Measurements from ENCODE around the gene CRYBB3.

CRYBB3 gene

DNA sequence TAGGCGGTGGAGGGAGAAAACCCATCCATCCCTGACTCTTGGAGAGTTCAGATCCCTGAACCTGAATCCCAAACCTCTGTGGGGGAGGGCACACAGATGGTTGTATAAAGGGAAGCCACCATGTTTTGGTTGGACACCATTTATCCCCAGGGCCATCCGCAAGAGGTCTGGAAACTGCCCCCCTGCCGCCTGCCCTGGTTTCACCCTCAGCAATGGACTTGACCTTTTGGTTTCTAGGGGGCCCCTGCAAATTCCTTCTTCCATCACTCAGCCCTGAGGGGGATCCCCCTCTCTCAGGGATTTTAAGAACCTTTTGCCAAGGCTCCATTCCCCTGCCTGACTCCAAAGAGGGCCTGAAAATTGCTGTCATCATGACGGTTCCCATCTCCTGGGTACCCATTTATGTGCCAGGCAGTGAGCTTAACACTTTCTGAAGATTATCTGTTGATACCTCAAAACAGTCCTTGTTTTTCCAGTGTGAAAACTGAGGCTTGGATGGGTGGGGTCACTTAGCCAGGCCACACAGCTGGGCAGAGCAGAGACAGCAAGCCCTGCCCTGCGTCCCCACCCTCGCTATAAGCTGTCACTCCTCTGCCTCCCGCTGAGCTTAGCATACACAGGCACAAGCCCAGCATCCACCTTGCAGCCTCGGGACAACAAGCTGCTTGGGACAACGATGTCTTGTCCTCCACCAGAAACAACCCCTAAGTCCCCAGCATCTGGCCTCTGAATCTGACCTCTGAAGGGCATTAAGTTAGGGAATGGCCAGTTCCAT, 33.2 kb upstream of the CRYBB3 start:
- Histone ChIP-seq H3K36me3 (ENCODE audit: control insufficient read depth, insufficient read depth, low read length) (no peaks in the 10 kb centered on the region), H3K4me3 (ENCODE audit: low read depth, low read length) (no peak overlapping the region), H3K27ac (ENCODE audit: low read depth, low read length) (no peak overlapping the region), H3K27me3 (ENCODE audit: control insufficient read depth, insufficient read depth, low read length) (no peaks in the 10 kb centered on the region), H3K4me1 (ENCODE audit: control insufficient read depth, insufficient read depth, low read length) (no peaks in the 10 kb centered on the region), H3K9me3 (ENCODE audit: control insufficient read depth, insufficient read depth, low read depth, low read length) (no peaks in the 10 kb centered on the region), H3K9ac (ENCODE audit: low read length) (no peak overlapping the region)

DNA sequence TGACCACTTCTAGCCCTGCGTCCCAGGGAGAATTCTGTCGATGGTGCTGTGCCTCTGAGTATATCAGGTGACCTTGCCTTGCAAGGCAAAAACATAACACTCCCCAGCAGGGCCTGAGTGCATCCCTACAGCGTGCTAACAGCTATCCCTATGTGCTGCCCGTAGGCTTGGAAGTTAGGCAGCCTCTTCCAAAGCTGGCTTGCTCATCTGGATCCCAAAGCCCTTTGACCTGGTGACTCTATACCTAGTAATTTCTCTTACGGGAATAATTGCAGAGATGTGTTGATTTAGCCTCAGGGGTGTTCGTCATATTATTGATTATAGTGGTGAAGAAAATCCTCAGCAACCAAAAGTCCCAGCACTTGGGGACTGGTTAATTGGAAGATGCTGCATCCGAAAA, 32.6 kb upstream of the CRYBB3 start:
- Histone ChIP-seq H3K9me3 (ENCODE audit: control insufficient read depth, insufficient read depth, low read depth, low read length) (no peaks in the 10 kb centered on the region), H3K4me1 (ENCODE audit: control insufficient read depth, insufficient read depth, low read length) (no peaks in the 10 kb centered on the region), H3K9ac (ENCODE audit: low read length) (no peak overlapping the region), H3K27ac (ENCODE audit: low read depth, low read length) (no peak overlapping the region), H3K27me3 (ENCODE audit: control insufficient read depth, insufficient read depth, low read length) (no peaks in the 10 kb centered on the region), H3K4me3 (ENCODE audit: low read depth, low read length) (no peak overlapping the region), H3K36me3 (ENCODE audit: control insufficient read depth, insufficient read depth, low read length) (no peaks in the 10 kb centered on the region)

DNA sequence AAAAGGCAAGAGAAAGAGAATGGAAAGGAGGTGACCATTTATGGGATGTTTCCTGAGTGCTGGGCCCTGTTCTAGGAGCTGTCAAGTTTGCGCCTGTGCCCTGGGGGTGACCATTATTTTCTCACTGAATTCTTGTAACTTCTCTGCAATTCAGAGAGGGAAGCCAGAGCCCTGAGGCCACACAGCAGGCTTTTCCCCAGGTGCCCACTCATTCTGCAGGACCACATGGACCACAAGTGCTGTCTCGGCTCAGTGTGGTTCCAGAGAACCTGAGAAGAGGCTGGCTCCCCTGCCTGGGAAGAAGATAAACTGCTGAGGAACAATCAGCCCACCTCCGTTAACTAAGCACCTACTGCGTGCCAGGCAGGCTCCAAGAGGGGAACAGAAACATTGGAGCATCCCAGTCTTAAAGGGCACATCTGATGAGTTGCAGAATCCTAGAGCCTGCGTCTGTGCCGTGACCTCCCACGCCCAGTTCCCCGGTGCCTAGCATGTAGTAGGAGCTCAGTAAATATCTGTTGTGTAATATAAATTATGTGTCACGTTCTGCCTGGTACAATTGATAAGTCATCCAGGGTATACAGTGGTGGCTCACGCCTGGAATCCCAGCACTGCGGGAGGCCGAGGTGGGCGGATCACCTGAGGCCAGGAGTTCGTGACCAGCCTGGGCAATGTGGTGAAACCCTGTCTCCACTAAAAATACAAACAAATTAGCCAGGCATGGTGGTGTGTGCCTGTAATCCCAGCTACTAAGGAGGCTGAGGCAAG, 31.6 kb upstream of the CRYBB3 start:
- H3K9ac ChIP-seq (ENCODE audit: low read length), result no peak overlapping the region
- H3K4me1 ChIP-seq (ENCODE audit: control insufficient read depth, insufficient read depth, low read length), result no peaks in the 10 kb centered on the region
- H3K27me3 ChIP-seq (ENCODE audit: control insufficient read depth, insufficient read depth, low read length), result no peaks in the 10 kb centered on the region
- H3K9me3 ChIP-seq (ENCODE audit: control insufficient read depth, insufficient read depth, low read depth, low read length), result no peaks in the 10 kb centered on the region
- H3K36me3 ChIP-seq (ENCODE audit: control insufficient read depth, insufficient read depth, low read length), result 0 out of 2 replicates have a peak, but pooled peaks cover 1% of the 10 kb centered on the region
- H3K27ac ChIP-seq (ENCODE audit: low read depth, low read length), result no peak overlapping the region
- H3K4me3 ChIP-seq (ENCODE audit: low read depth, low read length), result no peak overlapping the region

DNA sequence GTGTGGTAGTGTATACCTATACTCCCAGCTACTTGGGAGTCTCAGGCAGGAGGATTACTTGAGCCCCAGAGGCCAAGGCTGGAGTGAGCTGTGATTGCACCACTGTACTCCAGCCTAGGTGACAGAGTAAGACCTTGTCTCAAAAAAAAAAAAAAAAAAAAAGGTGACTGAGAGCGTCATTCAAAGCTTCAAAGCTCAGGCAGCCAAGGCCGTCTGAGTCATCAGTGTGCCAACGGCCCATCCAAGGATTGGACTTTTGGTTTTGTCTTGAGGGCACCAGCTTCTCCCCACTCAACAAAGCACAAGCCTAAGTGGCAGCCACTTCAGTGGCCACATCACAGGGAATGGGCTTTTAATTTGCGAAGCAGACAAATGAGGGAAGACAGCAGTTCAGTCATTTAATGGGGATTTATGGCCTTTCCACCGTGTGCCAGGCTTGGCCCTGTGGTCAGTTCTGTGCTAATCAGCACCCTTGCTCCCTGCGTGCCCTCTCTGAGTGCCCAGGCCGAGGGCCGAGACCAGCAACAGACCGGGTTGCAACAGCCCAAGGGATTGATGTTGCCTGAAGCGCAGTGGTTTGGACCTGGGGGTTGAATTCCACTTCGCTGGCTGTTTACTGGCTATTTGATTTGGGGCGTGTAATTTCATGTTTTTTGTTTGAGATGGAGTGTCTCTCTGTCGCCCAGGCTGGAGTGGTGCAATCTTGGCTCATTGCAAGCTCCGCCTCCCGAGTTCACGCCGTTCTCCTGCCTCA, 30.2 kb upstream of the CRYBB3 start:
- Histone ChIP-seq H3K27me3 (ENCODE audit: control insufficient read depth, insufficient read depth, low read length) (no peaks in the 10 kb centered on the region), H3K9ac (ENCODE audit: low read length) (no peak overlapping the region), H3K27ac (ENCODE audit: low read depth, low read length) (no peak overlapping the region), H3K9me3 (ENCODE audit: control insufficient read depth, insufficient read depth, low read depth, low read length) (no peaks in the 10 kb centered on the region), H3K4me3 (ENCODE audit: low read depth, low read length) (no peak overlapping the region), H3K36me3 (ENCODE audit: control insufficient read depth, insufficient read depth, low read length) (peaks cover 5% of the 10 kb centered on the region; the same call in 1 of the 2 replicates), H3K4me1 (ENCODE audit: control insufficient read depth, insufficient read depth, low read length) (no peaks in the 10 kb centered on the region)

DNA sequence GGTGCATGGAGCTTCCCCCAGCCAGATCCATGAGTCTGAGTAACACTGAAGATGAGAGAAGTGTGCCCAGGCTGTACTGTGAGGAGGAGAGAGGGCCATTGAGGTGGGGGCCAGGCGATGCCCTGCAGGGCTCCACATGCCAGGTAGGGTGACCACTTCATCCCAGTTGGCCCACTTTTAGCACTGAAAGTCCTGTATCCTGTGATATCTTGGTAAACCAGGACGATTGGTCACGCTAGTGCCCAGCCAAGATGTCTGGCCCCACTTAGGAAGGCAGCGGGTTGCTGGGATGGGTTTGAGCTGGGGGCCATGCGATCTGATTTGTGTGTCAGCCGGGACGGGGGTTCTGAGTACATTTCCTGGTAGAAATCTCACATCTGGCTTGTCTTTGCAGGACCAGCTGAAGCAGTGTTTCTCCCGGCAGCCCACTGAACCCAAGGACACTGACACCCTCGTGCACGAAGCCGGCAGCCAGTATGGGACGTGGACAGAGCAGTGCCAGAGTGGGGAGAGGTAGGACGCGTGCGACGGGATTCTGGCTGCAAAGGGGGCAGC, 29.2 kb upstream of the CRYBB3 start:
- H3K9me3 ChIP-seq (ENCODE audit: control insufficient read depth, insufficient read depth, low read depth, low read length), result no peaks in the 10 kb centered on the region
- H3K27ac ChIP-seq (ENCODE audit: low read depth, low read length), result no peak overlapping the region
- no peak overlapping the region for H3K9ac ChIP-seq (ENCODE audit: low read length)
- no peaks in the 10 kb centered on the region for H3K27me3 ChIP-seq (ENCODE audit: control insufficient read depth, insufficient read depth, low read length)
- no peaks in the 10 kb centered on the region for H3K4me1 ChIP-seq (ENCODE audit: control insufficient read depth, insufficient read depth, low read length)
- peaks cover 8% of the 10 kb centered on the region; the same call in 1 of the 2 replicates for H3K36me3 ChIP-seq (ENCODE audit: control insufficient read depth, insufficient read depth, low read length)
- H3K4me3 ChIP-seq (ENCODE audit: low read depth, low read length), result no peak overlapping the region

DNA sequence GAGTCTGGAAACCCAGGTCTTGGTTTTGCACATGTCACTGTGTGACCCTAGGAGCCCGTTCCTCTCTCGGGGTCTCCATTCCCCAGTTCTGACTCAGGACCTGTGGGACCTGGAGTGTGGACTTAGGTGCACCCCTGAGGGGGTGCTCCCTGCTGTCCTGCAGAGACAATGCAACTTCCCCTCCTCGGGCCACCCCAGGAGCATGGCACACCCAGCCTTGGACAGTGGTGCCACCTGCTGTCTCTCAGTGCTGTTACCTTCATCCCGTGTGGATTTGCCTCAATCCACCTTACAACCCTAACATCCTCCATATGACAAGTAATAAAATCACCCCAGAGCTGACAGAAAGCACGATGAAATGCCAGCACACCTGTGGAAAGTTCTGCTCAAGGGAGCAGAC, 27.5 kb upstream of the CRYBB3 start:
- Histone ChIP-seq H3K4me1 (ENCODE audit: control insufficient read depth, insufficient read depth, low read length) (no peaks in the 10 kb centered on the region), H3K36me3 (ENCODE audit: control insufficient read depth, insufficient read depth, low read length) (peaks cover 10% of the 10 kb centered on the region; the same call in 1 of the 2 replicates), H3K9ac (ENCODE audit: low read length) (no peak overlapping the region), H3K4me3 (ENCODE audit: low read depth, low read length) (no peak overlapping the region), H3K9me3 (ENCODE audit: control insufficient read depth, insufficient read depth, low read depth, low read length) (no peaks in the 10 kb centered on the region), H3K27me3 (ENCODE audit: control insufficient read depth, insufficient read depth, low read length) (no peaks in the 10 kb centered on the region), H3K27ac (ENCODE audit: low read depth, low read length) (no peak overlapping the region)

DNA sequence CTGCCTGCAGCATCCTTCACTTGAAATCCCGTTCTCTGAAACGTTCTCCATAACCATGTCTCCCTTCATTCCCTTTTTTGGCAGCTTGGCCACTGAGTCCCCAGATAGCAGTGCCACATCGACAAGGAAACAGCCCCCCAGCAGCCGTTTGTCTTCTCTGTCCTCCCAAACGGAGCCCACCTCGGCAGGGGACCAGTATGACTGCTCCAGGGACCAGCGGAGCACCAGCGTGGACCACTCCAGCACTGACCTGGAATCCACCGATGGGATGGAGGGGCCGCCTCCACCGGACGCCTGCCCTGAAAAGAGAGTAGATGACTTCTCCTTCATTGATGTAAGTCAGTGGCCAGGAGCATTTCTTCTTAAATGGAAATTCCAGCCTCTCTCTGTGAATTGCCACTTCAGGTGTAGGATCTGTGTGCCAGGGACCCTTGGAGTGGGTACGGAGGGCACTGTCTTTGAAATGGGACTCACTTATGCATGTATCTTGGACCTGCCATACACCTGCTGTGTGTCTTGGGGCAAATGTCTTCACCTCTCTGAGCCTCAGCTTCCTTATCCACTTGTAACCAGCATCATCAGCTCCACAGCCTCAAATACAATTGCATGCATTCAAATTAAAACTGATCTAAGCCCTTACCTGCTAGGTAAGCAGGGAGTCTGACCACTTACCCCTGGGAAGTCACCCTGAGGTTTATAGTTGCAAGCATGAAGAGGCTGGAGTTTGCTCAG, 25.3 kb upstream of the CRYBB3 start:
- no peaks in the 10 kb centered on the region for H3K4me1 ChIP-seq (ENCODE audit: control insufficient read depth, insufficient read depth, low read length)
- H3K27ac ChIP-seq (ENCODE audit: low read depth, low read length), result no peak overlapping the region
- peaks cover 10% of the 10 kb centered on the region; the same call in 1 of the 2 replicates for H3K36me3 ChIP-seq (ENCODE audit: control insufficient read depth, insufficient read depth, low read length)
- no peaks in the 10 kb centered on the region for H3K27me3 ChIP-seq (ENCODE audit: control insufficient read depth, insufficient read depth, low read length)
- H3K9me3 ChIP-seq (ENCODE audit: control insufficient read depth, insufficient read depth, low read depth, low read length), result no peaks in the 10 kb centered on the region
- H3K4me3 ChIP-seq (ENCODE audit: low read depth, low read length), result no peak overlapping the region
- no peak overlapping the region for H3K9ac ChIP-seq (ENCODE audit: low read length)

DNA sequence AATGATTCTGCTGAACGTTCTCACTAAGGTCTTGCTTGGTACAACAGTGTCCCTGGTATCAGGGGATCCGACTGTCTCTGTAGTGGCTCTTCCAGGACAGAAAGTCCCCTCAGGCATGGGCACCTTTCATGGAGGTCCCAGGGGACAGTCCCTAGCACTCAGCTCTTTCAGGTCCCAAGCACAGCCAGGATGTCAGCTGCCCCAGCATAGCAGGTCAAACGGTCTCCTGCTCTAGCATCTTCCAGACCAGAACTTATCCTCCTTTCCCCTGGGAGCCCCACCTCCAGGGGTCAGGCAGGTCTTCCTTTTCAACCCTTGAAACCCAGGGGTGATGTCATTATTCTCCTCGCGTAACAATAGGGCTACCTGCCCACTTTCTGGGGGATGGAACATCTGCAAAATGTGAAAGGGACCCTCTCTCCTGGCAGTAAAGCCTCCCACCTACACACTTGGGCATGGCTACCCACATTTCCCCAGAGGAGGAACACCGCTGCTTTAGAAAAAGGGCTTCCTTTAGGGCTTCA, 24.7 kb upstream of the CRYBB3 start:
- no peaks in the 10 kb centered on the region for H3K4me1 ChIP-seq (ENCODE audit: control insufficient read depth, insufficient read depth, low read length)
- no peak overlapping the region for H3K9ac ChIP-seq (ENCODE audit: low read length)
- no peak overlapping the region for H3K4me3 ChIP-seq (ENCODE audit: low read depth, low read length)
- peaks cover 17% of the 10 kb centered on the region for H3K36me3 ChIP-seq (ENCODE audit: control insufficient read depth, insufficient read depth, low read length)
- H3K27me3 ChIP-seq (ENCODE audit: control insufficient read depth, insufficient read depth, low read length), result no peaks in the 10 kb centered on the region
- H3K27ac ChIP-seq (ENCODE audit: low read depth, low read length), result no peak overlapping the region
- H3K9me3 ChIP-seq (ENCODE audit: control insufficient read depth, insufficient read depth, low read depth, low read length), result peaks cover 3% of the 10 kb centered on the region; the same call in 1 of the 2 replicates

DNA sequence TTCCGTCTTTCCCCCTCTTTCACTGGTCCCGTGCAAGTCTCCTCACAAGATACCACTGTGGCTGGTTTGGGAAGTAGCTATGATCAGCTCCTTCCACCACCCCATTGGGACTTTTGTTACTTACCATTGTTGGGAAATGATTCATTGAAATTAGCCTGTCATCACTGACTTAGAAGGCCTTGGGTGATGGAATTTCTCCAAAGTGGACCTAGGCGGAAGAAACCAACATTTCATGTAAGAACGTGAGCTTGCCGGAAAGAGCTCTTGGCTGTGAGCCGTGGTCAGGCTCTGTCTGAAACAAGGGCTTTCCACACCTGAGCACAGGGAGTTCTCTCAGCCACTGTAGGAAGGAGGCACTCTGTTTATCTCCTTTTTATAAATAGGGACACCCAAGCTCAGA, 23.5 kb upstream of the CRYBB3 start:
- peaks cover 19% of the 10 kb centered on the region for H3K36me3 ChIP-seq (ENCODE audit: control insufficient read depth, insufficient read depth, low read length)
- no peak overlapping the region for H3K27ac ChIP-seq (ENCODE audit: low read depth, low read length)
- H3K4me3 ChIP-seq (ENCODE audit: low read depth, low read length), result no peak overlapping the region
- no peaks in the 10 kb centered on the region for H3K4me1 ChIP-seq (ENCODE audit: control insufficient read depth, insufficient read depth, low read length)
- H3K27me3 ChIP-seq (ENCODE audit: control insufficient read depth, insufficient read depth, low read length), result no peaks in the 10 kb centered on the region
- H3K9ac ChIP-seq (ENCODE audit: low read length), result no peak overlapping the region
- peaks cover 4% of the 10 kb centered on the region; the same call in 1 of the 2 replicates for H3K9me3 ChIP-seq (ENCODE audit: control insufficient read depth, insufficient read depth, low read depth, low read length)

DNA sequence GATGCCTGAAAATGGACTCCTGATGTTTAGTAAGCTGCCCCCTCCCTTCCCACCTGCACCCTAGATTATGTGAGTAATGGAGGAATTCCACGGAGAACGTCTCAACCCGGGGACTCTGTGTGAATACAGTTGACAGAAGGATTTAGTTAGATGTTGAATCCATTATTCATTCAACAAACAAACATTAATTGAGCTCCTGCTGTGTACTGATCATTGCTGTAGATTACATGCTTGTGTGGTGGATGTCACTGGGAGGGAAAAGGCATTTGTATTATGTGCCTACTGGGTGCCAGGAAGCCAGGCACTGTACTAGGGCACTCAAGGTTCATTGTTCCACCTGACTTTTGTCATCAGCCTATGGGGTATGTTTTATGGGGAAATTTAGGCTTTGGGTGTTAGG, 22.9 kb upstream of the CRYBB3 start:
- Histone ChIP-seq H3K9me3 (ENCODE audit: control insufficient read depth, insufficient read depth, low read depth, low read length) (peaks cover 4% of the 10 kb centered on the region; the same call in 1 of the 2 replicates), H3K9ac (ENCODE audit: low read length) (no peak overlapping the region), H3K4me1 (ENCODE audit: control insufficient read depth, insufficient read depth, low read length) (no peaks in the 10 kb centered on the region), H3K27ac (ENCODE audit: low read depth, low read length) (no peak overlapping the region), H3K4me3 (ENCODE audit: low read depth, low read length) (no peak overlapping the region), H3K36me3 (ENCODE audit: control insufficient read depth, insufficient read depth, low read length) (peaks cover 23% of the 10 kb centered on the region), H3K27me3 (ENCODE audit: control insufficient read depth, insufficient read depth, low read length) (no peaks in the 10 kb centered on the region)
